ENCODE measurements around the gene SNAP91. TPM values are rescaled to one million over a fixed set of nuclear protein-coding genes. Genes with fewer than 3 reads are reported as not detected.

SNAP91 gene
- total RNA-seq, 1 experiment from 2014 or later: 1.3 TPM

DNA sequence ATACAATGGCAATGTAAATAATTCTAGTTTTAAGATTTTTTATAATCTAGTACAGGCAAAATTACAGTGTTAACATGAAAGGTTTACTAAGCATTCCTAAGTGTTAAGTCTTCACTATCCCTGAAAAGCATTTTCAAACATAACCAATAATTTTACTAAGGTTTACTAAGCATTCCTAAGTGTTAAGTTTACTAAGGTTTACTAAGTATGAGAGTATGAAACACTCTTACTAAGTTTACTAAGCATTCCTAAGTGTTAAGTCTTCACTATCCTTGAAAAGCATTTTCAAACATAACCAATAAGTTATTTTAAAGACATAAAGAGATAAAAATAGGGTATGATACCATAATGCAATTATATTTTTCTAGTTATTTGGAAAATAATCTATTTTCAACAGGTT, 114.0 kb downstream of the SNAP91 start:
- Histone ChIP-seq H2BK12ac (ENCODE audit: insufficient read length, low read depth, low read length) (no peak overlapping the region), H3K14ac (ENCODE audit: insufficient read depth, low read length) (no peak overlapping the region), H3K18ac (ENCODE audit: insufficient read length, low read depth, low read length) (no peak overlapping the region), H3K4me1 (ENCODE audit: insufficient read depth, low read length) (no peaks in the 10 kb centered on the region), H3K23me2 (ENCODE audit: insufficient read length, low read depth, low read length, poor library complexity, severe bottlenecking) (no peaks in the 10 kb centered on the region), H3K9me3 (ENCODE audit: control insufficient read depth, low read depth, low read length) (no peaks in the 10 kb centered on the region), H2BK5ac (ENCODE audit: insufficient read length, low read length) (no peak overlapping the region), H3K23ac (ENCODE audit: insufficient read length, low read depth, low read length) (no peak overlapping the region), H3K9ac (ENCODE audit: extremely low read depth, insufficient read length, low read length) (no peak overlapping the region), H4K20me1 (ENCODE audit: control insufficient read depth, insufficient read depth, insufficient read length) (no peaks in the 10 kb centered on the region), H3K4me2 (ENCODE audit: insufficient read depth, insufficient read length, low read length) (no peak overlapping the region), H4K8ac (replicated peaks; ENCODE audit: insufficient read length, low read depth, low read length) (no peak overlapping the region), H2BK15ac (ENCODE audit: low read depth, low read length) (no peak overlapping the region), H3K56ac (ENCODE audit: insufficient read length, low read depth, low read length) (no peak overlapping the region), H3K79me2 (ENCODE audit: insufficient read depth, low read length) (no peaks in the 10 kb centered on the region), H4K5ac (ENCODE audit: insufficient read length, low read depth, low read length) (no peak overlapping the region), H3K27ac (ENCODE audit: insufficient read length, low read depth, low read length) (no peak overlapping the region), H2BK20ac (ENCODE audit: low read depth, low read length, poor library complexity, severe bottlenecking) (no peak overlapping the region), H2BK120ac (ENCODE audit: low read depth, low read length, poor library complexity, severe bottlenecking) (no peak overlapping the region), H4K91ac (ENCODE audit: insufficient read length, low read depth, low read length) (no peak overlapping the region), H3K79me1 (ENCODE audit: insufficient read depth, low read depth, low read length, poor library complexity, severe bottlenecking) (no peaks in the 10 kb centered on the region), H3T11ph (ENCODE audit: low read length) (no peak overlapping the region), H2AK5ac (ENCODE audit: insufficient read length, low read length) (no peak overlapping the region), H2AFZ (ENCODE audit: low read length) (no peak overlapping the region), H3K27me3 (ENCODE audit: insufficient read depth, low read length) (no peaks in the 10 kb centered on the region), H3K4ac (ENCODE audit: low read depth, low read length) (no peak overlapping the region)
- peaks cover 2 to 8% of the 10 kb centered on the region in 2 experiments; a peak in 2 of 5 replicates for H3K9me3 Mint-ChIP-seq
- H3K36me3 Mint-ChIP-seq (ENCODE audit: insufficient read depth in 1 of 3, low read depth in 3 of 3): peaks cover 0 to 6% (median 0%) of the 10 kb centered on the region in 3 experiments; a peak in 2 of 7 replicates
- TF ChIP-seq, protein P1, sequence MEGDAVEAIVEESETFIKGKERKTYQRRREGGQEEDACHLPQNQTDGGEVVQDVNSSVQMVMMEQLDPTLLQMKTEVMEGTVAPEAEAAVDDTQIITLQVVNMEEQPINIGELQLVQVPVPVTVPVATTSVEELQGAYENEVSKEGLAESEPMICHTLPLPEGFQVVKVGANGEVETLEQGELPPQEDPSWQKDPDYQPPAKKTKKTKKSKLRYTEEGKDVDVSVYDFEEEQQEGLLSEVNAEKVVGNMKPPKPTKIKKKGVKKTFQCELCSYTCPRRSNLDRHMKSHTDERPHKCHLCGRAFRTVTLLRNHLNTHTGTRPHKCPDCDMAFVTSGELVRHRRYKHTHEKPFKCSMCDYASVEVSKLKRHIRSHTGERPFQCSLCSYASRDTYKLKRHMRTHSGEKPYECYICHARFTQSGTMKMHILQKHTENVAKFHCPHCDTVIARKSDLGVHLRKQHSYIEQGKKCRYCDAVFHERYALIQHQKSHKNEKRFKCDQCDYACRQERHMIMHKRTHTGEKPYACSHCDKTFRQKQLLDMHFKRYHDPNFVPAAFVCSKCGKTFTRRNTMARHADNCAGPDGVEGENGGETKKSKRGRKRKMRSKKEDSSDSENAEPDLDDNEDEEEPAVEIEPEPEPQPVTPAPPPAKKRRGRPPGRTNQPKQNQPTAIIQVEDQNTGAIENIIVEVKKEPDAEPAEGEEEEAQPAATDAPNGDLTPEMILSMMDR (conservative IDR thresholded peaks at IDR 0.05): no peak
- no peaks in the 10 kb centered on the region for H3K27me3 Mint-ChIP-seq (ENCODE audit: low read depth)
- peaks cover 0 to 5% of the 10 kb centered on the region in 2 experiments; a peak in 2 of 4 replicates for H3K4me1 Mint-ChIP-seq
- H3K27ac Mint-ChIP-seq: no peak overlapping the region
- H3K4me3 Mint-ChIP-seq: no peak overlapping the region
- DNase-seq: no peak
